Stomach (tissue), 4 donors: Measurements from ENCODE around the gene PLEKHA6.

ENCODE experiments used
- POLR2A ChIP-seq, 4 donors: fragments of 450-650 bp; IDR thresholded peaks; one replicate each; pipeline ENCODE4 v1.6.1; 2016; ENCODE audit warnings: antibody characterized with exemption in 4 of 4, control low read depth in 2 of 4, mild to moderate bottlenecking in 1 of 4, moderate library complexity in 1 of 4
- POLR2AphosphoS5 ChIP-seq, 3 donors: sonication (generic); formaldehyde crosslinking; IDR thresholded peaks; one replicate each; pipeline ENCODE4 v1.6.1; 2016; ENCODE audit warnings: antibody characterized with exemption in 3 of 3
- TF ChIP-seq, protein P1 (sequence below), 7 experiments: fragments of 450-650 bp in 4 of 7; fragments of 200-600 bp in 3 of 7; sonication (generic) in 3 of 7; IDR thresholded peaks; one replicate each; pipeline ENCODE4 v1.5.1; 2016 to 2019; ENCODE audit warnings: antibody characterized with exemption in 7 of 7, control low read depth in 2 of 7, mild to moderate bottlenecking in 1 of 7

DNA sequence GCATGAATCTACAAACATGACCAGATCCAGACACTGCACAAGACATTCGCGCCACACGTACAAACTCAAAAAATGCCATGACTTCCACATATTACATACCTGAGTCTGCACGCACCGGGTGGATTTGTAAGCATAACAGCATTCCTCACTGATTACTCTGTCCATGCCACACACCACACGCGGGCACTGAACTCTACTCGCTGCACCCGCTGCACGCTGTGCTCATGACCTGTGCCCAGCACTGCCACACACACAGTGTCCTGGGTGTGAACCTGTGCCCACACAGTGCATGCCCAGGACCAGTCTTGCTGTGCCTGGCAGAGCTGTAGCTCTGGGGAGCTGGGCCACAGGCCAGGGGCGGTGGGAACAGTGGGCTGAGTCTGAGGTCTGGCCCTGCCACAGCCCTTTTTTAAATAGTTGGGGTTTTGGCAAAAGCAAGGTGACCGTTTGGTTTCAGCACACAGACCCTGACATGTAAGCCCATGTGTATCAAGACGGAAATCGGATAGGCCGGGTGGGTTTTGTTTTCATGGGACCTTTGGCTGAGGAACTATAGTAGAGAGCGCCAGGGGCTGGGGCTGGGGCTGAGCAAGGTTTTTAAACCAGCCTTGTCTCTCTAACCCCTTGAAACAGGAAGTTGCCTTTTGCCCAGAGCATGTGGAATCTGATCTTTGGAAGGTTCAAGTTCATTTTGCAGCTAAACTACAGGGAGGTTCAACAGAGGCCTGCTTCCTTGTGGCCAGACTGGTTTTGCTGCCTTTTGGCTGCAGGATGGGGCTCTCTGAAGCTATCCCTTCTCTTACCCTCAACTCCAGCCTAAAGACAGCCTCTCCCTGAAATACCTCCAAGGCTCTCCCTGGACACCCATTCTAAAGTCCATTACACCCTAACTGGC, 133.6 kb downstream of the PLEKHA6 start:
- TF ChIP-seq, protein P1, sequence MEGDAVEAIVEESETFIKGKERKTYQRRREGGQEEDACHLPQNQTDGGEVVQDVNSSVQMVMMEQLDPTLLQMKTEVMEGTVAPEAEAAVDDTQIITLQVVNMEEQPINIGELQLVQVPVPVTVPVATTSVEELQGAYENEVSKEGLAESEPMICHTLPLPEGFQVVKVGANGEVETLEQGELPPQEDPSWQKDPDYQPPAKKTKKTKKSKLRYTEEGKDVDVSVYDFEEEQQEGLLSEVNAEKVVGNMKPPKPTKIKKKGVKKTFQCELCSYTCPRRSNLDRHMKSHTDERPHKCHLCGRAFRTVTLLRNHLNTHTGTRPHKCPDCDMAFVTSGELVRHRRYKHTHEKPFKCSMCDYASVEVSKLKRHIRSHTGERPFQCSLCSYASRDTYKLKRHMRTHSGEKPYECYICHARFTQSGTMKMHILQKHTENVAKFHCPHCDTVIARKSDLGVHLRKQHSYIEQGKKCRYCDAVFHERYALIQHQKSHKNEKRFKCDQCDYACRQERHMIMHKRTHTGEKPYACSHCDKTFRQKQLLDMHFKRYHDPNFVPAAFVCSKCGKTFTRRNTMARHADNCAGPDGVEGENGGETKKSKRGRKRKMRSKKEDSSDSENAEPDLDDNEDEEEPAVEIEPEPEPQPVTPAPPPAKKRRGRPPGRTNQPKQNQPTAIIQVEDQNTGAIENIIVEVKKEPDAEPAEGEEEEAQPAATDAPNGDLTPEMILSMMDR (IDR thresholded peaks at IDR 0.05), result no peak
- no peak for TF ChIP-seq POLR2A (IDR thresholded peaks at IDR 0.05)
- TF ChIP-seq POLR2AphosphoS5 (IDR thresholded peaks at IDR 0.05), result peak in 1 of 3 donors; percentile 48
